WI38 (cell line): ENCODE results near the gene HOXD3.

Experiments used
- H3K4me3 ChIP-seq: 2 replicates; pipeline ENCODE4 v1.5.1; 2011; ENCODE audit warnings: low read depth, mild to moderate bottlenecking, control low read depth, low read length
- TF ChIP-seq, protein P1 (sequence below): IDR thresholded peaks from 2 replicates; pipeline ENCODE4 v1.5.1; 2012; ENCODE audit warnings: low read depth, mild to moderate bottlenecking, control low read depth, low read length

HOXD3 gene

DNA sequence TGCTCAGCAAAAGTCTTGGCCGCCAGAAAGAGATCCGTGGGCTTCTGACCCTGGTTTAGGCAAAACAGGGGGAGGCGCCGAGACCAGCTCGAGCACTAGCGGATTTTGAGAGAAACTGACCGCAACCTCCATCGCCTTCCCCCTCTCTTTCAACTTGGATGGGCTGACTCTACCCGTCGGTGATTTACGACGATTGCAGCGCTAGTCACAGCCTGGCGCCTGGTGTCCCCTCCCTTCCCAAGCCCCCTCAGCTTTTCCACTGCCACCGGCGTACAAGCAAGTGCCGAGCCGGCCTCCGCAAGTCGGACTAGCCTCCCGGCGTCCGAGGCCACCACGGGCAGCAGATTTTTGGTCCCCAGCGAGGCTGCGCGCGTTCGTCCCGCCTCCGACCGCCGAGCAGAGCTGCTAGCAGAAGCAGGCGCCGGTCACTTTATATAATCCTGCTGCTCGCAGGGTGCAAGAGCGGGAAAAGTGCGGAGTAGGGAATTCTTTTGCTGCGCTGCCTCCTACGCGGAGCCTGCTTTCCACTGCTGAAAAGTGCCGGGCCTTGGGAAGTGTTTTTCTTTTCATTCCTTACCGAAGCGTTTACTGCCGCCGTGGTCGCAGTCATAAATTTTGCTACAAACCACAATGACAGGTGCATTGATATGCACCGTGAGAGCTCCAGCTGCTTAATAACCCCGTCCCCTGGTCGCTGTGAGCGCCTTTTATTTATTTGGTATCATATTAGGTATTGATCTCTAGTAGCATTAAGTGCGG lies 7.7 kb downstream of the HOXD3 start:
- TF ChIP-seq, protein P1, sequence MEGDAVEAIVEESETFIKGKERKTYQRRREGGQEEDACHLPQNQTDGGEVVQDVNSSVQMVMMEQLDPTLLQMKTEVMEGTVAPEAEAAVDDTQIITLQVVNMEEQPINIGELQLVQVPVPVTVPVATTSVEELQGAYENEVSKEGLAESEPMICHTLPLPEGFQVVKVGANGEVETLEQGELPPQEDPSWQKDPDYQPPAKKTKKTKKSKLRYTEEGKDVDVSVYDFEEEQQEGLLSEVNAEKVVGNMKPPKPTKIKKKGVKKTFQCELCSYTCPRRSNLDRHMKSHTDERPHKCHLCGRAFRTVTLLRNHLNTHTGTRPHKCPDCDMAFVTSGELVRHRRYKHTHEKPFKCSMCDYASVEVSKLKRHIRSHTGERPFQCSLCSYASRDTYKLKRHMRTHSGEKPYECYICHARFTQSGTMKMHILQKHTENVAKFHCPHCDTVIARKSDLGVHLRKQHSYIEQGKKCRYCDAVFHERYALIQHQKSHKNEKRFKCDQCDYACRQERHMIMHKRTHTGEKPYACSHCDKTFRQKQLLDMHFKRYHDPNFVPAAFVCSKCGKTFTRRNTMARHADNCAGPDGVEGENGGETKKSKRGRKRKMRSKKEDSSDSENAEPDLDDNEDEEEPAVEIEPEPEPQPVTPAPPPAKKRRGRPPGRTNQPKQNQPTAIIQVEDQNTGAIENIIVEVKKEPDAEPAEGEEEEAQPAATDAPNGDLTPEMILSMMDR, result no peak
- H3K4me3 ChIP-seq, result no peak overlapping the region

GRCh38 chr2:176165370-176166050 lies 8.4 kb downstream of the HOXD3 start:
- no peak overlapping the region for H3K4me3 ChIP-seq
- TF ChIP-seq, protein P1, result no peak

- H3K4me3 ChIP-seq, result no peak overlapping the region
- TF ChIP-seq, protein P1, result no peak
Observed at GRCh38 chr2:176166272-176166671, 9.2 kb downstream of the HOXD3 start.

DNA sequence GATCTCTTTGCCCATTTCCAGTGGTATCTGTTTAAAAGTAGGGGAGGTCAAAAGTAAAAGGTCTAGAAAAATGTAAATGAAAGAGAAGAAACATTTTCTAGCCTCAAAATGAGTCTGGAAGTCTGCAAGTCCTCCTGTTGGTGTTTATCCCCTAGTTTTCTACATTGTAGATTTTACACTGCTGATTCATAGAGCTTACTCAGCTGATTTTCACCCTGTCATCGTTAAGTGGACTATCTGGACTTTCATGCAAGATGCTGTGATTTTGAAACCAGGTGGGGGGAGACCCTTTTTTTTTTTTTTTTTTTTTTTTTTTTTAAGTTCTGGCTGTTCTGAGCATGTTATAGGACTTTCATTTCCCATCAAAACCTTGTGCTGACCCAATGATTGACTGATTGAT lies 10.3 kb downstream of the HOXD3 start:
- no peak overlapping the region for H3K4me3 ChIP-seq
- TF ChIP-seq, protein P1, result no peak

DNA sequence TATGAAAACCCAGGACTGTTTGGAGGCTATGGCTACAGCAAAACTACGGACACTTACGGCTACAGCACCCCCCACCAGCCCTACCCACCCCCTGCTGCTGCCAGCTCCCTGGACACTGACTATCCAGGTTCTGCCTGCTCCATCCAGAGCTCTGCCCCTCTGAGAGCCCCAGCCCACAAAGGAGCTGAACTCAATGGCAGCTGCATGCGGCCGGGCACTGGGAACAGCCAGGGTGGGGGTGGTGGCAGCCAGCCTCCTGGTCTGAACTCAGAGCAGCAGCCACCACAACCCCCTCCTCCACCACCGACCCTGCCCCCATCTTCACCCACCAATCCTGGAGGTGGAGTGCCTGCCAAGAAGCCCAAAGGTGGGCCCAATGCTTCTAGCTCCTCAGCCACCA lies 12.1 kb downstream of the HOXD3 start:
- no peak overlapping the region for H3K4me3 ChIP-seq
- TF ChIP-seq, protein P1, result no peak

- TF ChIP-seq, protein P1, result no peak
- H3K4me3 ChIP-seq, result no peak overlapping the region
Observed at GRCh38 chr2:176169711-176170110, 12.6 kb downstream of the HOXD3 start.

DNA sequence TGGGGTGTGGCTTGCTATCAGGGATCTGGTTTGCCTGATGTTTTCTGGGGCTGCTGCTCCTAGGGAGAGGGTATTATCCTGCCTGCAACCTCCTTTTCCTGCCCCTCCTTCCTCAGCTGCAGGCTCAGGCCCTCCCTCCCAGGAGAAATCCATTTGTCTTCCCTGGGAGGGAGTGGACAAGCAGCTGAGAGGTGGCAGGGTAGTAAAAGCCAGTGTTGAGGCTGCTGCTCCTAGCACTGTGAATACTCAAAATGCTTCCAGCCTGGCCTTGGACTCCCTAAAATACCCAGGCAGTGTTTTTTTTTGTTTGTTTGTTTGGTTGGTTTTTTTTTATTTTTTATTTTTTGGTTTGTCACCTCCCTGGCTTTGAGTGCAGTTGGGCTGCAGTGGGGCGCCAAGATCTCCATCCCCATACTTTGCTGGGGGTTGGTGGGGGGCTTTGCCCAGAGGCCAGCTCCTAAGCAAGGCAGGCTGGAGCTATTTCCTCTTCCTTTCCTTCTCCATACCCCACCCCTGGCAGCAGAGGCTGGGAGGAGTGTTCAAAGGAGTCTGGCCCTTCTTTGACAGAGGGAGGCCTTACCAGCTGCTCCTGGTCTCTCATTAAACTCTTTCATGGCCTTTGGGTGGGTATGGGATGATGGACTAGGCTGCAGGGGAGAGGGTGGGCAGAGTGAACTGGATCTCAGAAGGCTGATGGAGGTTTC lies 13.6 kb downstream of the HOXD3 start:
- TF ChIP-seq, protein P1, result no peak

More for the DNA sequence above, 13.6 kb downstream of the HOXD3 start:
- no peak overlapping the region for H3K4me3 ChIP-seq
